Umbilical cord (tissue), 2 donors: ENCODE measurements around the gene CYTL1. TPM values are rescaled to one million over a fixed set of nuclear protein-coding genes. Genes with fewer than 3 reads are reported as not detected.
A peak's percentile ranks its signal among the peaks of the same experiment; 100 is the strongest.
"Not testable (repeated sequence)": the region's sequence is repeated elsewhere in the genome, so short reads cannot be mapped to it uniquely, and the experiment has no call there.

Experiments used
- DNase-seq: peaks from one replicate; pipeline ENCODE4 v3.0.0-alpha.2; 2015; ENCODE audit warnings: low spot score
- total RNA-seq: library from RNA; depleted of rRNA; stranded (reverse); fragments of >200 nt; gene quantifications from one replicate; pipeline ENCODE4 v1.2.3, GENCODE V29; 2014; ENCODE audit warnings: low replicate concordance; ENCODE audit not compliant: insufficient read depth

Gene CYTL1, protein sequence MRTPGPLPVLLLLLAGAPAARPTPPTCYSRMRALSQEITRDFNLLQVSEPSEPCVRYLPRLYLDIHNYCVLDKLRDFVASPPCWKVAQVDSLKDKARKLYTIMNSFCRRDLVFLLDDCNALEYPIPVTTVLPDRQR
- 4.8 TPM for total RNA-seq

DNA sequence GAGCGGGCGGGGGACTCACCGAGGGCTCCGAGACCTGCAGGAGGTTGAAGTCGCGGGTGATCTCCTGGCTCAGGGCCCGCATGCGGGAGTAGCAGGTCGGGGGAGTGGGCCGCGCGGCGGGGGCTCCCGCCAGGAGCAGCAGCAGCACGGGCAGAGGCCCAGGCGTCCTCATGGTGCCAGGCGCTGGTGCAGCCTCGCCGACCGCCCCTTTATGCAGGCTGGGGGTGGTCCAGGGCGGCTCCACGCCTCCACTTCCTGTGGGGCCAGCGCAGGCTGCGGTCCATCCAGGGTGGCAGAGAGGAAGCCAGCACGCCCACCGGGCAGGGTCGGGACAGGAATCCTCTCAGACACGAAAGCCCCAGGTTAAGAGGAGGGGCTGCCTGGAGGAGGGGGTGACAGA, at the start of gene CYTL1:
Gene CYTL1, minus strand, starts transcription at position 185 of the 400 bp plus-strand sequence. Its CDS starts 13 bp downstream, at position 172.
- DNase-seq = no peak

DNA sequence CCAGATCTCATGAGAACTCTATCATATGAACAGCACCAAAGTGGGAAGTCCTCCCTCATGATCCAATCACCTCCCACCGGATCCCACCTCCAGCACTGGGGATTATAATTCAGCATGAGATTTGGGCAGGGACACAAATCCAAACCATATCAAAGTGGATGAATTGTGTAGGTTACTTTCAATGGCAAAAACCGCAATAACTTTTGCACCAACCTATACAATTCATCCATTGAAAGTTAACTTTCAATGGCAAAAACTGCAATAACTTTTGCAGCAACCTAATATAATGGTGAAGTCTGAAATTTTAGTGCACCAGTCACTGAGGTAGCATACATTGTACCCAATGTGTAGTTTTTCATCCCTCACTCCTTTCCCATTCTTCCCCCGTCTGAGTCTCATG, 48.6 kb upstream of the CYTL1 start:
- no peak for DNase-seq

DNA sequence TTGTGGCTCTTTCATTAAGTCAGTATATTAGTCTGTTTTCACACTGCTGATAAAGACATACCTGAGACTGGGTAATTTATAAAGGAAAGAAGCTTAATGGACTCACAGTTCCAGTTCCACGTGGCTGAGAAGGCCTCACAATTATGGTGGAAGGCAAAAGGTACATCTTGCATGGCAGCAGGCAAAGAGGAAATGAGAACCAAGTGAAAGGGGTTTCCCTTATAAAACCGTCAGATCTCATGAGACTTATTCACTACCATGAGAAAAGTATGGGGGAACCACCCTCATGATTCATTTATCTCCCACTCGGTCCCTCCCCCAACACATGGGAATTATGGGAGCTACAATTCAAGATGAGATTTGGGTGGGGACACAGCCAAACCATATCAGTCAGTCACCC, 47.7 kb upstream of the CYTL1 start:
- not testable (repeated sequence) for DNase-seq

- no peak for DNase-seq
Observed at GRCh38 chr4:5066101-5066500, 46.8 kb upstream of the CYTL1 start.

- DNase-seq = no peak
Observed at GRCh38 chr4:5055411-5055810, 36.2 kb upstream of the CYTL1 start.

GRCh38 chr4:5054532-5054931, 35.3 kb upstream of the CYTL1 start:
- DNase-seq = no peak

DNA sequence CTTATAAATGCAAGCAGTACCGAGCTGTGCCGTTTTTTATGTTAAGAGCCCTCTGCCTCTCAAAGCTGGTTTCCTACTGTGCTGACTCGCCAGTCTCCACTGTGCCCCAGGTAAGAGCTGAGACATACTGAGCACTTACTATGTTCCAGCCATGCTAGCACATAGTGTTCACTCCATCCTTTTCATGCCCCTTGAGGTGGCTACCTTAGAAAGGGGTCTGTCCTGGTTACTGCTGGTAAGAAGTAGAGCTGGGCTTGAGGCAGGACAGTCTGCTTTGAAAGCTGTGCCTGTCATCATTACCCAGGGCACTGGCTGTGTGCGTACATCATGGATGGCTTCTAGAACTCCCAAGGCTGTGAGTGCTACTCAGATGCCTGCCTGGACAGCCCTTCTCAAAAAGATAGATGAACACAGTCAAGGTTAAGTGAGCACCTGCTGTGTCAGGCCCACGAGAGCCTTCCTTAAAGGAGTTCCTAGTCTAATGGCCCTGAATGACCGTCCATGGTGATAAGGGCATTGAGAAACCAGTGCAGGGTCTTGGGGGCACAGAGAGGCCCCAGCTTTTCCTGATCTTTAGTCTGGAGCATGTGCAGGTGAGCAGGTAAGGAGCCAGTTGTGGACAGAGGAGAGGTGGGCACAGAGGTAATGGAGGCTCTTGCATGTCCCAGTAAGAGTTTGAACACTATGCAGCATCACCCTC, 33.6 kb upstream of the CYTL1 start:
- DNase-seq = no peak

DNA sequence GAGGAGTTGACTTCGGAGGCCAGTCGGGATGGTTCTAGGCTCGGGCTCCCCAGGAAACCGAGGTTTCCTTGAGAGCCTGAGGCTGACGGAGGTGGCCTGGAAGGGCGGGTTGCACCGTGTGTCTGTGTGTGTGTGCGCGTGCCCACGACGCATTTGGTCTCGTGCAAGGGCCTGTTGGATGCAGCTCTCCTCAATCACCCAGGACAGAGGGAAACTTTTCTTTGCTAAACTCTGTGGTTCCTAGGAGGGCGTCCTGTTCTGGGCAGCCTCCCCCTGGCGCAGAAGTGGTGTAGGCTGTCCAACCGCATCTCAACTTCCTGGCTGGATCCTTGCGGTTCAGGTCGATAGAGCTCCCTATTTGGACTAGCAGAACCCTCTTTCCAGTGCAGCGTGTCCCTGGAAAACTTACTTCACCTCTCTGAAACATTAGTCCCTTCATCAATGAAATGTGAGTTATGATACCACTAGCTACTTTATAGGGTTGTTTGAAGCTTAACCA, 33.0 kb upstream of the CYTL1 start:
- DNase-seq = no peak

GRCh38 chr4:5051278-5052203, 32.3 kb upstream of the CYTL1 start, which contains the start of gene STK32B:
STK32B (plus strand) TSS chr4:5051480.
- DNase-seq = peak; percentile 86

DNA sequence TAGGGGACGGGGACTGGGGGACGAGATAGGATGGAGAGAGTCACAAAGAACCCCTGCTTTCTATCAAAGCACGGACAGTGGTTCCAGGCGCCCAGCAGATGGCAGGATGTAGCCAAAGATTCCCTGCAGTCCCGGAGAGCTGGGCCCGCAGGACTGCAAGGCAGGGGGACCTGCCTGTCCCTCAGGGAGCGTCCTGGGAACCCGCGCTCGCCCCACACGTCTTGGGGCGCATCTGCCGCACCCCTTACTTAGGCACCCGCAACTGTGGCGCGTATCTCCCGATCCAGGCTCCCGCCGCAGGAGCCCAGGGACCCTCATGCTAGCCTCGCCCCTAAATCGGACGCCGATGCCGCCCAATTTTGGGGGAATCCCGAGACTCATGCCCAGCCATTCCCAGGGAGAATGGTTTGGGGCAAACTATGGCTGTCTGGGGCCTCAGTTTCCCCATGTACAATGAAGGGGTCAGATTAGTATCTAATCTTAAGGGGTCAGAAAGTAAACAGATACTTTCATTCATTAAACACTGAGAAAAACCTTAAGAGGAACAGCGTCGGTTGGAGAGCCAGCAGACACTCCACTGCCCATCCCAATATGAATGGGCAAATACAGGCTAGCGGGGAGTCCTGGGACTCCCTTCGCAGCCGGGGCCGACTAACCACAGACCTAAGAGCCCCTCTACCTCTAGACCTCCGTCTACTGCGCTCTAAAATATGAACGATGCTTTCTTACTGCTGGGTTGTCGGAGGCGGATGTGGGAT, 31.4 kb upstream of the CYTL1 start:
- DNase-seq = peak; percentile 85

DNA sequence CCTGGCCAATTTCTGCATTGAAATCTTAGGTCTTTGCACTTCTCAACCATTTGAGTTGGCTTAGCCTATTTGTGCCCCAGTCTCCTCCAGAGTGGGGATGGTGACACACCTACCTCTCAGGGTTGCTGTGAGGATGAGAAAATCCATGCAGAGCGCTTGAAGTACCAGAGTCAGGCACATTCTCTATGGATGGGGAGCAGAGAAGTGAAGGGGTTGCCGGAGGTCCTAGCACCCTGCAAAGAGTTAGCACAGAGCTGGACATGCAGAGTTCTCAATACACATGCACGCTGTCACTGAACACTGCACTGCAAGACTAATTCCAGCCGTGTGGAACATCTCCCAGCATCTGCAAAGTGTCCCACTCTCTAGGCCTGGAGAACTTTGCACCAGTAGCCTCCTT, 29.5 kb upstream of the CYTL1 start:
- no peak for DNase-seq

DNA sequence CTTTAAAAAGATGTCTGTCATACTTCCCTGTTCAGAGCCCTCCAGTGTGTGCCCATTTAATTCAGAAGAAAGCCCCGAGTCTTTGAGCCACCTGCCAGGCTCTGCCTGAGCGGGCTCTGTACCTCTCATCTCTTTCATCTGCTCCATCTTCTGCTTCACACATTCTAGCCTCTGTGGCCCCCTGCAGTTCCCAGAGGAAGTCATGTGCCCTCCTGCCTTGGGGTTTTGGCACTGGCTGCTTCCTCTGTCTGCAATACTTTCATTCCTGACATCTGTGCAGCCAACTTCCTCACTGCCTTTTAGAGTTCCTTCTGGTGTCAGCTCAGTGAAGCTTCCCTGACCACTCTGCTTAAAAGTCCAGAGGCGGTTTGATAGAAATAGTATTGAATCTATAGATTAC, 25.8 kb upstream of the CYTL1 start:
- DNase-seq = peak; percentile 52

- DNase-seq = no peak
Observed at GRCh38 chr4:5044341-5044740, 25.1 kb upstream of the CYTL1 start.

DNA sequence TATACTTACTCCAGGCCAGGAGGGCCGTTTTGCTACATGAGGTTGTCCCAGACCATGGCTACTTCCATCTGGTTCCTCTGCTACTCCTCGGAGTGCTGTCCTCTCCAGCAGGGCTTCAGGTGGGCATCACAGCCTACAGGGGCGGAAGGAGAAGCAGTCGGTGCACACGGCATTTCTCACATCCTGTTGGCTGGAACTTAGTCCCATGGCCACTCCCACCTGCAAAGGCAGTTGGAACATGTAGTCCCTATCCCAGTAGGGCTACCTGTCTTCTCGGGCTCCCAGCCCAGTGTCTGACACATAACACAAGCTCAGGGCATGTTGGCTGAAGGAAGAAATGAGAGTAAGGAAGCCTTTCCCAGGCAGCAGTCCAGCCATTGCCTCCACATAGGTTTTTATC, 24.3 kb upstream of the CYTL1 start:
- DNase-seq = no peak

- DNase-seq = peak; percentile 92
Observed at GRCh38 chr4:5041699-5042098, 22.4 kb upstream of the CYTL1 start.

DNA sequence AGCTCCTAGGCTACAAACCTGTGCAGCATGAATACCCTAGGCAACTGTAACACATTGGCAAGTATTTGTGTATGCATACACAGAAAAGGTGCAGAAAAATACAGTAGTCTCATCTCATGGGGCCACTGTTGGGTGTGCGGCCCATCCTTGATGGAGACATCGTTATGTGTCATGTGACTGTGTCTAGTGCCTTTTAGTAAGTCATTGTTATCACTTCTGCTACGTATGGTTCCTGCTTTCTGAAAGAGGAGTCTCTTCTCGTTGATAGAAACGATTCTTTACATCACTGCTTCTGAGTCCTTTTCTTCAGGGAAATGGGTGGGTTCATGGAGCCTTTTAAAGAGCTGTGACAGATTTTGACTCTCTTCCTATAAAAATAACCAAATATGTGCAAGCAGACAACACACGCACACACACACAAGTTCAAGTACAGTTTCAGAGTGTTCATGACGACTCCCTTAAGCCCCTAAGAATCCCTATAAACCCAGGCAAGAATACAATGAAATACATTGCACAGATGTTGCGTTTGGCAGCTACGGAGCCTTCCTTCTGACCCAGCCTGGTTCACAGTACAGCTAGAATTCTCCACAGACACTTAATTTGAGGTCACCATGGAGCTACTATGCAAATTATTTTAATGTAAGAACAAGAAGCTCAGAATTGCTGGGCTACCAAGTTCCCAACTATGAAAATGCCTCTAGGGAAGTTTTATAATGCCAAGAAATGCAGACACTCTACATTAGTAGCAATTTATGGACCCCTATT, 21.8 kb upstream of the CYTL1 start:
- peak; percentile 95 for DNase-seq

DNA sequence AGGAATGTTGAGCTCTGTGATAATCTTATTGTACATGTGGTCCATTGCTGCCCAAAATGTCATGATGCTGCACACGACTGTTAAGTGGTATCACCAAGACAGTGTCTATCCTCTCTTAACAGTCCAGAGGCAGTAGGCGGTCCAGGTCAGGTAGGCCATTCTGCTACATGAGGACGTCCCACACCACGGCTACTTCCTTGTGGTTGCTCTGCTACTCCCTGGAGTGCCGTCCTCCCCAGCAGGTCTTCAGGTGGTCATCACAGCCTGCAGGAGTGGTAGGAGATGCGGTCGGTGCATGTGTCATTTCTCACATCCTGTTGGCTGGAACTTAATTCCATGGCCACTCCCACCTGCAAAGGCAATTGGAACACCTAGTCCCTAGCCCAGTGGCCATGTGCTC, 20.5 kb upstream of the CYTL1 start:
- DNase-seq = no peak

DNA sequence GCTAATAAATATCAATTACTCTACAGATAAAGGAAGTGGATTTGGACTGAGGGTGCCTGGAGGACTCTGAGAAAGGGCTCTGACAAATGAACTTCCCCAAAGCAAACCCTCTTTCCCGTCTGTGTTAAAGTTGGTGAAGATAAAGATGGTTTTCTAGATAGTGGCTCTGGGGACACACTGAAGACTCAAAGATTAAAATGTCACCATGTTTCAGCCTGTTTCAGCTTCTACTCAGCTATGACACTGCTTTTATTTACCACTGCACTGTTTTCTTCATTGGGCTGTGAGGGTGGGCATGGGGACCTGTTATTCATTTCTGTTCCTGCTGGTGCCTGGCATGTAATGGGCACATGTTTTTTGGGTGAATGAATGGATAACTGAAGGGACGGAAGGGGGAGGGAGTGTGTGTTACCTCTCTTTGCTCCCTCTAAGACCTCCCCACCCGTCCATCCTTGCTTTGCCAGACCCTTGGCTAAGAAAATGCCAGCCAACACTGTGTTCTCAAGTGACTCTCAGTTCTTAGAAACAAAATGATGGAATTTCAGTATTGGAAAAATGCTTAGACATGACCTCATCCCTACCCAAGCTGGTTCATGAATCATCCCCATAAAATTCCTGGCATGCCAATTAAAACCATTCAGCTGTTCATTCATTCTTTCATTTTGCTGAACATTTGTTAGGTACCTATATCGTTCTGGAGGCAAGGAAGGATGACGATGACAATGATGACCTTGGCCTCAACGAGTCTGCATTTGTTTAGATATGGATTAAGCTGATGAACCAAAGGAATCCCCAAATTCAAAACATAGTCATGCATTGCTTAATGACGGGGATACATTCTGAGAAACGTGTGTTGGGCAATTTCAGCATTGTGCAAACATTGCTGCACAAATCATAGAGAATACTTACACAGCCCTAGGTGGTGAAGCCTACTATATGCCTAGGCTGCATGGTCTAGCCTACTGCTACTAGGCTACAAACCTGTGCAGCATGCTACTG, 18.6 kb upstream of the CYTL1 start:
- peak; percentile 77 for DNase-seq

GRCh38 chr4:5036239-5036638, 17.0 kb upstream of the CYTL1 start:
- peak; percentile 60 for DNase-seq
